OCI-LY1 (cell line): ENCODE data around the gene DNAL4.

ENCODE experiments used
- EZH2 ChIP-seq: fragments of 200-600 bp; sonication (generic), shearing (Covaris generic); IDR thresholded peaks from 2 replicates; pipeline ENCODE4 v1.8.0; 2017; ENCODE audit warnings: borderline replicate concordance, mixed run types, mild to moderate bottlenecking, antibody characterized with exemption, low read length, moderate library complexity, mixed read lengths
- TF ChIP-seq, protein P1 (sequence below): fragments of 200-600 bp; sonication (generic), shearing (Covaris generic); IDR thresholded peaks from 2 replicates; pipeline ENCODE4 v1.5.1; 2017; ENCODE audit warnings: mild to moderate bottlenecking, antibody characterized with exemption, low read length, moderate library complexity, mixed read lengths

DNA sequence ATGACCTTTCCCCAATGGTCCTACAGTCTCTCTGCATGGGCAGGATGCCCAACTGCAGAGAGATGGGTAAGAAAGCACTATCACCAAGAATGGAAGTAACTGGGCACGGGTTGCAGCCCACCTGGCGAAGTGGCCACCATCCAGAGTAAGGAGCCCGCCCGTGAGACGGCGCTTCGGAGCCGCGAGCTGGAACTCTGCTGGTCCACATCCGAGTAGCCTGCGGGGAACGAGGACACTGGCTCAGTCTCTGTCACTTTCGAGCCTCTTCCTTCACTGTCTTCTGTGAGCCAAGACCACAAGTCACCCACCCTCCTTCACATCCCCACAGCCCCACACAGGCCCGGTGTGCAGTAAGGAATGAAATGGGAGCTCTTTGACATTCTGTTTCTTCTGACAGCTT lies 43.8 kb downstream of the DNAL4 start:
- TF ChIP-seq, protein P1, sequence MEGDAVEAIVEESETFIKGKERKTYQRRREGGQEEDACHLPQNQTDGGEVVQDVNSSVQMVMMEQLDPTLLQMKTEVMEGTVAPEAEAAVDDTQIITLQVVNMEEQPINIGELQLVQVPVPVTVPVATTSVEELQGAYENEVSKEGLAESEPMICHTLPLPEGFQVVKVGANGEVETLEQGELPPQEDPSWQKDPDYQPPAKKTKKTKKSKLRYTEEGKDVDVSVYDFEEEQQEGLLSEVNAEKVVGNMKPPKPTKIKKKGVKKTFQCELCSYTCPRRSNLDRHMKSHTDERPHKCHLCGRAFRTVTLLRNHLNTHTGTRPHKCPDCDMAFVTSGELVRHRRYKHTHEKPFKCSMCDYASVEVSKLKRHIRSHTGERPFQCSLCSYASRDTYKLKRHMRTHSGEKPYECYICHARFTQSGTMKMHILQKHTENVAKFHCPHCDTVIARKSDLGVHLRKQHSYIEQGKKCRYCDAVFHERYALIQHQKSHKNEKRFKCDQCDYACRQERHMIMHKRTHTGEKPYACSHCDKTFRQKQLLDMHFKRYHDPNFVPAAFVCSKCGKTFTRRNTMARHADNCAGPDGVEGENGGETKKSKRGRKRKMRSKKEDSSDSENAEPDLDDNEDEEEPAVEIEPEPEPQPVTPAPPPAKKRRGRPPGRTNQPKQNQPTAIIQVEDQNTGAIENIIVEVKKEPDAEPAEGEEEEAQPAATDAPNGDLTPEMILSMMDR: no peak
- no peak for TF ChIP-seq EZH2
